ENCODE results near the gene CD99L2. TPM values are rescaled to one million over a fixed set of nuclear protein-coding genes. Genes with fewer than 3 reads are reported as not detected.

The CD99L2 gene
- total RNA-seq, 1 donor from 2014 or later, result 68.0 TPM

DNA sequence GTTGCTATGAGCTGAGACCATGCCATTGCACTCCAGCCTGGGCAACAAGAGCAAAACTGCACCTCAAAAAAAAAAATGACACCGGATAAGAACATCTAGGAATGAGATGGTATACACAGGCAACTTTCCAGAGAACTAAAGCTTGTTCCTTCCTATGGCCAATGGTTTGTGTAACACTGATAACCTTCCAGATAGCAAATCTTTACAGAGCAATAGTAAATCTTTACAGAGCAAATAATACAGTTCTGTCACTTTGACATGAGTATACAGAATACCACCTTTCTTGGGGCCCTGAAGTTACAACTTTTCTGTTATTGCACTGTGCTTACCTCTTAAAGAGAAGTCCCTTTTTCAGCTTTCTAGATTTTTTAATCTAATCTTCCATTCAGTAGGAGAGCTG is 91.6 kb downstream of the CD99L2 start:
- DNase-seq (ENCODE audit: extremely low read depth, low read depth, low spot score), result no peak

DNA sequence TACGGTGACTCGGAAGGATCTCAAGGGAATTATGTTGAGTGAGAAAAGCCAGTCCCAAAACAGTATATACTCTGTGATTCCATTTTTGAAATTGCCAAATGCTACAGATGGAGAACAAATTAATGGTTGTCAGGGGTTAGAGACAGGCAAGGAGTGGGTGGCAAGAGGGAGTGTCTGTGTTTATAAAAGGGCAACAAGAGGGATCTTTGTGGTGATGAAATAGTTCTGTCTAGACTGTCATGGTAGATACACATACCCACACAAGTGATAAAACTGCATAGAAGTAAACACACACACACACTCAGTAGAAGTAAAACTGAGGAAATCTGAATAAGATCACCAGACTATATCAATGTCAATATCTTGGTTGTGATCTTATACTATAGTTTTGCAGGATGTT is 92.7 kb downstream of the CD99L2 start:
- DNase-seq (ENCODE audit: extremely low read depth, low read depth, low spot score), result no peak

DNA sequence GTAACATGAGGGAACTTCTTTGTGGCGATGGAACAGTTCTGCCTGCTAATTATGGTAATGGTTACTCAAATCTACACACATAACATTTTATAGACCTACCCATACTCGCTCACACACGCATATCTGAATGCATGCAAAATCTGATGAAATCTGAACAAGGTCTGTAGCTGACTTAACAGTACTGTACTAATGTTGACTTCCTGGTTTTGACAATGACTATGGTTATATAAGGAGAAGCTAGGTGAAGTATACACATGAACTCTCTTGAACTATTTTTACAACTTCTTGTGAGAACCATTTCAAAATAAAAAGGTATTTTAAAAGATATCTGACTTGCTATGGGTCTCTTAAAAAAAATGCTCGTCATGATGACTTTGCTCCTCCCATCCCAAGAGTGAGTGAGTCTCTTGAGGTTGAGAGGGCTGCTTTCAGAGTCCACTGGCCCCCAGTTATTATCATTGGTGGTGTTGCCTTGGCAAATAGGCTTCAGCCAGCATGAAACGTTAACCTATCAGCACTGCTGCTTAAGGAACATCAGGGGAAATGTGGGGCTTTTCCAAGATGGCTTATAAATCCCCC is 105.4 kb downstream of the CD99L2 start:
- DNase-seq (ENCODE audit: extremely low read depth, low read depth, low spot score), result no peak

DNA sequence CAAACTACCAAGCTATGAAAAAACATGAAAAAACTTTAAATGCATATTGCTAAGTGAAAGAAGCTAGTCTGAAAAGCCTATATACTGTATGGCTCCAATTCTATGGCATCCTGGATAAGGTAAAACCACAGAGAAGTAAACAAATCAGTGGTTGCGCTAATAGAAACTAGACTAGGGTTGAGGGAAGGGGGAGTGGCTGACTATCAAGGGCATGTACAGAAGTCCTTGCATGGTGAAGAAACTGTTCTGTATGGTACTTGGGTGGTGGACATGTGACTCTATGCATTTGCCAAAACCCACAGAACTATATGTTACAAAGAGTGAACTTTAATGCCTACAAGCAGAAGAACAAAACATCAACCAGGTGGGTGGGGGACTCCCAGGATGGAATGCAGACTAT is 108.4 kb downstream of the CD99L2 start:
- no peak for DNase-seq (ENCODE audit: extremely low read depth, low read depth, low spot score)

DNA sequence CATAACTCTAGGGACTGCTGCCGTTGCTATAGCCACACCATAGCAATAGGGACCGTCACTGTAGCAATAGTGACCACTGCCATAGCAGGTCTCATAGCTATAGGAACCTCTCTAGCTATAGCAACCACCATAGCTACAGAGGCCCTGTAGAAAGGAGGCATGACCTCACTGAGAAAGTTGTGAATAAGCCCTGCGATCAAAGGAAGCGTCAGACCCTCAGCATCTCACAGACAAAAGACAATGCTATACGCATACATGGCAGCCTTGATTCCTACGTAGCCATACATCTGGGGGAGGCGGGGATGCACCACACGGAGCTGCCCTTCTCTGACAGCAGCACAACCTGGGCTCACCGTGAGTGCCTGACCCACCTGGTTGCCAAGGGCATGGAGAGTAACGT is 116.8 kb downstream of the CD99L2 start:
- DNase-seq (ENCODE audit: extremely low read depth, low read depth, low spot score), result no peak

DNA sequence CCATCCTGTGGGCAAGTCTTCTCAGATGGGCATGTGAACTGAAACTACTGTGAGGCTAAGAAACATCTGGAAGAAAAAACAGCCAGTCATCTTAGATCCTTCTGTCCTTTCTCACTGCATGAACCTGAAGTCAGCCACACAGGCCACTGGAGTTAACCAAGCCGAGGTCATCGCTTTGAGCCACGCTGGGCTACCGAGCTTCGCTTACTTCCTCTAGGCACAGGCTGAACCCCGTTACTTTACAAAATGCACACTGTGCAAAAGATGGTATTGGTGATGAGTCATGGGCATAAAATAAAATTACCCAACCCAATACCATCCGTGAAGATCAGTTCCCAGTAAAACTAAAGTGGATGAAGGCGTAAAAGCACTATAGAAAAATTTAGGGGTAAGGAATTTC is 119.1 kb downstream of the CD99L2 start:
- DNase-seq (ENCODE audit: extremely low read depth, low read depth, low spot score), result no peak

DNA sequence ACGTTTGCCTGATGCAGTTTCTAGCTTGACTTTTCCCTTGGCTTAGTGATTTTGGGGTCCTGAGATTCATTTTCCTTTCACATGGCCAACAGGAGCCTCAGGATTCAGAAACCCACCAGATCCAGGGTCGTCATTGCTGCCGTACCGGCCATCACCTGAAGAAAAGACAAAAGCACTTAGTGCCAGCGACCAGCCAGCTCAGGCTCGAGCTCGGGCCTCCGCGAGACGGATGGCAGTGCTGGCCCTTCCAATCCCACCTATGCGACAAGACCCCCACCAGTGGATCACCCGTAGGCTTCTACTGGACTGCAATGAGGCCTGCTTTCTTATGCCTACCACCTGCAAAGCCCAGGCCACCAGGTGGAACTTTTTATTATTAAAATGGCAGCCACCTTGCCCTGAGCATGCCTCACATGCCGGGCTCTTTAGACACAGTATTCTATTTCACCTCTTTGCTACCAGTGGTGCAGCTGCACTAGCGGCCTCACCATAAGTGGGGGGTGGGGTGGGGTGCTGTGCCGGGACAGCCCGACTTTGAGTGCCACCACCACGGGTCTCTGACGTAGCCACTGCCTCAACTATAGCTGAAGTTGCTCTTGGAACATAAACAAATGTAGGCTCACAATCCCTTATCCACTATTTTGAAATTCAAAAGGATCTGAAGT is 121.0 kb downstream of the CD99L2 start:
- DNase-seq (ENCODE audit: extremely low read depth, low read depth, low spot score), result no peak

DNA sequence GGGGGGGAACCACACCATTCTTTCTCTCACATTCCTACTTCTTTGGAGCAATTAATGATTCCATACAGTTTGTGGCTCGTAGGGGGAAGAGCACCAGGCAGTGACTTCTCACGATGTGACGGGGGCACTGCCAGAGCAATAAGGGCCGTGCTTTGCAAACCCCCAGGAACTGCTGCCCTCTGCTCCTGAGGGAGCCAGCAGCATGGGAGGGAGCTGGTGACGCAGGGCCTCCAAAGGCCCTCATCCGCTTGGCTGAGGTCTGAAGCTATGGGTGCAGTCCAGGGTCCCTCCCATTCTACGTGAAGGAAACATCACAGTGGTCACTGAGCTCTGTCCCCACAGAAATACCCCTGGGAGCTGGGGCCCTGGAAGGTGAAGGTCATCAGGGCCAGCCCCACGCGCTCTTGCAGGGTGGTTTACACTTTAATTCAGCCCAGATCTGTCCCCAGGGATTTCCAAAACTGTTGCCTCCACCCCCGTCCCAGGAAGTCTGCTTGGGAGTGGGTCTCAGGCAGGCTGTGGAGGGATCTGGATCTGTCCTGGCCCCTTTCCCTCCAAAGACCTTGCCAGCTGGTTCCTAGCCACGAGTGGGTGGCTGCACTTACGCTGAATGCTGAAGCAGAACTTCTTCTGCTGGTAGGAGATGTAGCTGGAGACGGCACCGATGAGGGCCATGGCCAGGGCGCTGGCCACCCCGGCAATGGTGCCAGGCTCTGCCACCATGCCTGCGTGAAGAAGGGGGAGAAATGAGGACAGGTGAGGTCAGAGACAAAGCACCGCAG is 122.7 kb downstream of the CD99L2 start:
- DNase-seq (ENCODE audit: extremely low read depth, low read depth, low spot score), result no peak

DNA sequence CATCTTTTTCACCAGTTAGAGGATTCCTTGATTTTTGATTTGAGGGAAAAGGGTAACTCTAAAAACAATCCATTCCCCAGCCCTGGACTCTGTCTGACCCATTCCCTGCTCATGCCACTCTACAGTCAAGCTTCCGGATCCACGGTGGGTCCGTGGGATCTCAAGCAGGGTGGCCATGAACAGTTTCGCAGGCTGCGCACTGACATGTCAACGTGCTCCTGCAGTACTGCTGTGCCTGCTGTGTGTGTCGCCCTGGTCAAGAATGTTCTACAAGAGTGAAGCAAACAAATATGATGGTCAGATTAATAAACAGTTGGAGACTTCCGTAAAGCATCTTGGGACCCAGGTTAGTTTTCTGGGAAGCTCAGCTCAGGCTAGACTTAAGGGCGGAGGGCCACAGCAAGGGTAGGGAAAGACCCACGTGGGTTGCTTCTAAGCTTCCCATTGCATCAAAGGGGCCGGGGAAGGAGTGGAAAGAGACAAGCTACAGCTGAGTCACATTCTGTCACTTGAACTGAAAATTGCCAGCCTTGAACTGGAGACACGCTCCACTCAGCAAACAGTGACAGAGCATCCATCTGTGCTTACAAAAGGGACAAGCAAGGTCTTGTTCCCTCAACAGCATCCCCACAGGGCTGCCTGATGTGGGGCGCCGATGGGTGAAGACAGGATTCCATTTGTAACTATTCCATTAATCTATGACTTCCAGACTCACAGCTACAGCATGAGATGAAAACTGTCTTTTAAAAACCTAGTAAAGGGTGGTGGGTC is 123.5 kb downstream of the CD99L2 start:
- no peak for DNase-seq (ENCODE audit: extremely low read depth, low read depth, low spot score)

DNA sequence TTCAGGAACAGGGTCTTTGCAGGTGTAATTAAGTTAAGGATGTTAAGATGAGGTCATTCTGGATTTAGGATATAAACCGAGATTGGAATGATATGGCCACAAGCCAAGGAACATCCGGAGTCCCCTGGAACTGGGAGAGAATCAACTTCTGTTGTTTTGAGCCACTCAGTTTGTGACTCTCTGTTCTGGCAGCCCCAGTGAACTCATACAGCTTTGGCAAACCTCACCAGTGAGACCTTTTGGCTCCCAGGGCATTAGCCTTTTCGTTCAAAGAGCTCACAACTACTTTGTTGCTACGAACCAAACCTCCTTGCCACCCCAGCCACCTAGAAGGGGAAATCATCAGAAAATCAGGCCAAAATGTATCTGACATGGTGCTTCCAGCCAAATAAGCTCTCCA is 124.8 kb downstream of the CD99L2 start:
- DNase-seq (ENCODE audit: extremely low read depth, low read depth, low spot score), result no peak

DNA sequence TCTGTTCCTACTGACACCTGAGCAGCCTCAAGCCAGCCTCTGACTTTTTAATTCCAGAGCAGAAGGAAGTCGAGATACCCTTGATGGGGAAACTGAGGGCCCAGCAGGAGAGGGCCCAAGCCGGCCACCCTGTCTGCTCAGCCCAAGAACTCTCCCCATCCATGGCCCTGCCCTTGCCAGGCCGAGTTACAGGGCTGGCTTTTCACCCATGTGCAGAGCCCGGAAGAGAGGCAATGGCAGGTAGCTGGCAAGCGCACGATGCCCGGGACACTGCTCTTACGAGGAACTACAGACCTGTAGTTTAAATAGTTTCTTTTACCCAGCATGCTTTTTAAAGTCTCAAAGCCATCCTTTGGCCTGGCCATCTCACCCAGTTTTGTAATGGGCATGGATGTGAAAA is 125.4 kb downstream of the CD99L2 start:
- DNase-seq (ENCODE audit: extremely low read depth, low read depth, low spot score), result no peak

DNA sequence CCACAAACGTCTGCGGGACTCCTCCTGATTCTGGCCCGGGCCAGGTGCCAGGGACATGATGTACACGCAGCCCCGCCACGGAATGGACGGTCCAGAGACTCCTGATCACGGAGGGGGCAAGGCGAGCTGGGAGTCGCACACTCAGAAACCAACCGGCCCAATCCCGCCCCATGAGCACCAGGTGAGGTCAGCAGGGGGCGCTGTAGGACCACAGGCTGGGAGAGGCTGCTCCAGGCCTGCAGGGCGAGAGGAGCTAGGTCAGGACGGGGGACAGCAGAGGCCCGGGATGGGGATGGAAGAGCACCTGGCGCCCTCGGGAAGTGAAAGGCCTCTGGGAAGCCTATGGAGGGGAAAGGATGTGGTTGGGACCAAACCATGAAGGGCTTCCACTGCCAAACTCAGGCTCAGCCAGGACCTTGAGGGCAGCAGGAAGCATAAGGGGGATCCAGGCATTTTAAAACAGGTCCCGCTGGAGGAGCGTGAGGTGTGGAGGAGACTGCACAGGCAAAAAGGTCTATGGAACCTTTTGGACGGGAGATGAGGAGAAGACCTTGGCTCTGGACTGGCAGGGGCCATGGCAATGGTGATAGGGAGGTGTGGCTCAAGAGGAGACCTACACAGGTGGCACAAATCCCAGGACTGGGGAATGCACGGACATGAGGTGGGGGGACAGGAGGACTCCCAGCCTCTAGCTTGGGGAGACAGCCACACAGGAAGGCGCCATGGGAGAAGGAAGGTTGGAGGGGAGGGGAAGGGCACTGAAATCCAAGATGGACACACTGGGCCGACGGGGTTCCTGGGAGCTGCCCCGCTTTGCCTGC is 126.1 kb downstream of the CD99L2 start:
- DNase-seq (ENCODE audit: extremely low read depth, low read depth, low spot score), result no peak

DNA sequence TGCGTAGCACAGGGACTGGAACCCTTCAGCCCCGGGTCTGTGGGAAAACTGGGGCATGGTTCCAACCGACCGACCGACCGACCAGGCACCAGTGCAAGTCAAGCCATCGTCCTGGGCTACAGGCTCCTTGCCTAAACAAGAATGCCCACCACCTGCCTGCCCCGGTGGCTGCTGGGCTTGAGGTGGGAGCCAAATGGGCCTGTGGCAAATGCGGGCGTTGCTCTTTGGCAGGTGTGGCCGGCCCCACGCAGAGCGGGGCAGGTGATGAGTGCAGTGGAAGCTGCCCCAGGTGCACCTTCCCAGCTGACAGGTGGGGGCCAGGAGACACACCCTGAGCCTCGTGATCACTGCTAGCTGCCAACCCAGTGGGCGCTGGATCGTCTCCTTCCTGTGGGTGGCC is 127.4 kb downstream of the CD99L2 start:
- DNase-seq (ENCODE audit: extremely low read depth, low read depth, low spot score), result no peak

DNA sequence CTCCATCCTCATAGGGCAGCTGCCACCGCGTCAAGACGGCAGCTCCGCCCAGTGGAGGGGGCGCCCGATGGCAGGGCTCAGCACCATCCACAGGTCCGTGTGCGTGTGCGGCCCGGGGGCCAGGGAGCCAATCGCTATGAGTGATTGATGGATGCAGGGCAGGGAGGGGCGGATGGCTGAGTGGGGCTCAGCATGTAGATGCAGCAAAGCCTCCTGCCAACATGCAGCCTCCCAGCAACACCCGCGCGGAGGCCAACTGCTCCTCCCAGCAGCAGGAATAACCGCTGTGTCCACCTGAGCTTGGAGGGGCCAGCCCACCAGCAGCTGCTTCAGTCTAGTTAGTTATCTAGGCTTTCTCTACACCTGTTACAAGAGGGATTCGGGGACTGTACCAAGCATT is 127.8 kb downstream of the CD99L2 start:
- no peak for DNase-seq (ENCODE audit: extremely low read depth, low read depth, low spot score)

DNA sequence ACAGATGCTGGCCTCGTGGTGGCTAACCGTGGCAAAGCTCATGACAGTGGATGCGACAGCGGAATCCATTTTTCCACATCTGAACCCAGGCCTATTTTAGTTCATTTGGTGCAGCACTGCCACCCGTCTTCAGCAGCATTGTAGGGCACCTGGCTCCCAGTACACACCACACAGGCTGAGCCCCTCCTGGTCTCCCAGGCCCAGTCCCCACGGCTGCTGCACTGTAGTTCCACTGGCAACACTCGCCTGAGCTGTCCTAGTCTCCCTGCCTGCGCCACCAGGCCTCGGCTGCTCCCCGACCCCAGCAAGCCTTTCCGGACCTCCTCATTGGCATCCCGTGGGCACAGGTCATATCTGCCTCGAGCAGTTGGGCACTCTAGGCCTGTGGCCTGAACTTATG is 129.1 kb downstream of the CD99L2 start:
- no peak for DNase-seq (ENCODE audit: extremely low read depth, low read depth, low spot score)

DNA sequence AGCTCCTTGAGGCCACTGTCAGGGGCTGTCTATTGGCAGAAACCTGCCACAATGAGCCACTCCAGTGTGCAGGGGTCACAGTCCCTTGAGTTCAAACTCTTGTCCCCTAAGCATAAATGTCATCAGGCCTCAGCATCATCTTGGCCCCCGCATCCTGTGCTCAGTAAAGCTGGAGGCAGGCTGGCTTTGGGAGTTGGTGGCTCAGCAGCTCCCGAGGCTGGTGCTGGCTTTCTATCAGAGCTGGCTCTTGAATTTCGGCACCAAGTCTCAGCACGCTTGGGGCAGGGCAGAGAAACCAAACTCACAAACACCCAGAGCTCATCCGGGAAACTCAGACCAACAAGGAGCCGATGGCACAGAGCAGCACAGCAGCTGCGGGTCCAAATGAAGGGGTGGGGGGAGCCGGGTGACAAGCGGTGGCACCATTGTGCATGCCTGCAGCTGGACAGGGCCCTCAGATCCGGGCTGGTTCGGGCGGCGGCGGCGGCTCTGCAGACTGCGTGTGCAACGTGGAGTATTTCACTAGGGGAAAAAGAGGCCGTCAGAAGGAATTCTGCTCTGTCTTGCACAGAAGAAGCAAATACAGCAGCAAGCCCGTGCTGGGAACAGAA is 129.8 kb downstream of the CD99L2 start:
- no peak for DNase-seq (ENCODE audit: extremely low read depth, low read depth, low spot score)

DNA sequence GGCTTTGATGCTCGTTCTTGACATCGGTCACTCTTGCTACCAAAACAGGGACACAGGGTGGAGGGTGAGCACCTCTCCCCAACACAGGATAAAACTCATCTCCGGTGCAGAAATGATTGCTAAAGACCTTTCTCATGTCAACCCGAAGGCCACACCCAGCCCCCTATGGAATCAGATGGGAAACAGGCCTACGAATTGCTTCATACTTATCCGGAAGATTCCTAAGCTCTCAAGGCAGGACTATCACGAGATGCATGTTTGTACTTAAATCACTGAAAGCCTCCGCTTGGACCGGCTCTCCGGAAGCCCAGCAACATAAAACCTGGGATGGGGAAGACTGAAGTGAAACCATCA is 130.4 kb downstream of the CD99L2 start:
- DNase-seq (ENCODE audit: extremely low read depth, low read depth, low spot score), result no peak

DNA sequence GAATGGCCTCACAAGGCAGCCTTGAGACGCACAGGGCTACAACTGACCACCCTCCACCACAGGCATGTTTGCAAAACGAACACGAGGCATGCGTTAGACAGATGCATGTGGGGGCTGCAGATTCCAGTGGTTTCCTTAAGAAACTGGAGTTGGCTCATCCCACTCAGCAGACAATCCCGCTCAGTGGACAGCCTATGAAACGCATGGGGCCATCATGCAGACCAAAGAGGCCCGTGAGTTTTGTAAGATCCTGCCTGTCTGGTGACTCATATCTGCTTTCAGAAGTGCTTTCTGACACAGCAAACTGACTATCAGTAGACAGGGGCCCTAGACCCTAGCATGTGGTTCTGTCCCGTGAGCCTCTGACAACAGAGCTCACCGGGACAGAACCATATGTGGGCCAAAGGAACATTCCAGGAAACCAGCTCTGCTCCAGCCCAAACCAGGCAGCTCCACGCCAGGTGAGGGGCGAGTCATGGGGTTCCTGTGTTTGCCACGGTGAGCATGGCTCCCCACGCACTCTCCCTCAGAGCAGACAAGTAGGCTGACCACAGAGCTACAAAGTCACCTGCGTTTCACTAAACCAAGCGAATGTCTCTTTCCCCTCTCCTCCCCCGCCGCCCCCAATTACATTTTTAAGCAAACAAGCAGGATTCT is 130.9 kb downstream of the CD99L2 start:
- no peak for DNase-seq (ENCODE audit: extremely low read depth, low read depth, low spot score)

DNA sequence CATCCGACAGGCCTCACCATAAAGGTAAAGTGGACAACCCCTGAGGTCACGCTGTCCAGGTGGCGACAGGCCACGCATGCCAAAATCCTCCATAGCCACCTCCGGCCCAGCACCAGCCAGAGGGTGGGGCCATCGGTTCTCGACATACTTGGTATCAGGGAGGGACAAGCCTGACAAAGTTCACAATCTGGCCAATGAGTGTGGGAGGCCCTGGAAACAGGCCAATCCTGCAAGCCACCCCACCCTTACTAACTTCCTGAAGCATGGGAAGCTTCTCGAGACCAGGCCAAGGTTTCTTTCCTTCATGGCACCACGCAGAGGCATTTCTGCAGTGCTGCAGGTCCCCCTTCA is 131.4 kb downstream of the CD99L2 start:
- DNase-seq (ENCODE audit: extremely low read depth, low read depth, low spot score), result no peak
